Suprapubic skin (tissue), 4 donors: ENCODE measurements around the gene ARSB.

ENCODE experiments used
- EP300 ChIP-seq: sonication (generic); formaldehyde crosslinking; IDR thresholded peaks from one replicate; pipeline ENCODE4 v1.6.1; 2017; ENCODE audit warnings: antibody characterized with exemption
- POLR2A ChIP-seq, 2 donors: fragments of 450-650 bp; IDR thresholded peaks; one replicate each; pipeline ENCODE4 v1.6.1; 2017; ENCODE audit warnings: antibody characterized with exemption in 2 of 2, mild to moderate bottlenecking in 2 of 2, moderate library complexity in 2 of 2
- POLR2AphosphoS5 ChIP-seq, 3 donors: sonication (generic); formaldehyde crosslinking; IDR thresholded peaks; one replicate each; pipeline ENCODE4 v1.6.1; 2017; ENCODE audit warnings: antibody characterized with exemption in 3 of 3
- TF ChIP-seq, protein P1 (sequence below), 2 donors: fragments of 200-600 bp in 1 of 2; fragments of 450-650 bp in 1 of 2; sonication (generic) in 1 of 2; IDR thresholded peaks; one replicate each; pipeline ENCODE4 v1.5.1; 2016 to 2019; ENCODE audit warnings: antibody characterized with exemption in 2 of 2, mild to moderate bottlenecking in 1 of 2, moderate library complexity in 1 of 2

DNA sequence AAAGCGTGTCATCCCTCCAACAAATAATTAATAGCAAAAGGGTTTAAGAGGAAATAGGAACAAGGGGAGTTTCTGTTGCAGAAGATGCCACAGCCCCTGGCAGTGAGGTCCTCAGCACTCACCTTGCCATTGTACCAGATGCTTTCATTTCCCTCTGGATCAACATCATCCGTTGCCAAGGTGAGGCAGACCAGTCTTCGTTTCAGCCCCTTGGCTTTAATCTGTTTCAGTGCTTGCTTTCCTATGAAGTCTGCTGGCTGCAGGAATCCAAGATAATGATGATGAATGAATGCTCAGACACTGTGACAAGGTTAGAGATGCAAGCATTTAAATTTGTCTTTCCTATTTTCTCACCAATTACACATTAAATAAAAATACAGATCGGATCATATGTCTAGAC, 20.0 kb upstream of the ARSB start:
- TF ChIP-seq, protein P1, sequence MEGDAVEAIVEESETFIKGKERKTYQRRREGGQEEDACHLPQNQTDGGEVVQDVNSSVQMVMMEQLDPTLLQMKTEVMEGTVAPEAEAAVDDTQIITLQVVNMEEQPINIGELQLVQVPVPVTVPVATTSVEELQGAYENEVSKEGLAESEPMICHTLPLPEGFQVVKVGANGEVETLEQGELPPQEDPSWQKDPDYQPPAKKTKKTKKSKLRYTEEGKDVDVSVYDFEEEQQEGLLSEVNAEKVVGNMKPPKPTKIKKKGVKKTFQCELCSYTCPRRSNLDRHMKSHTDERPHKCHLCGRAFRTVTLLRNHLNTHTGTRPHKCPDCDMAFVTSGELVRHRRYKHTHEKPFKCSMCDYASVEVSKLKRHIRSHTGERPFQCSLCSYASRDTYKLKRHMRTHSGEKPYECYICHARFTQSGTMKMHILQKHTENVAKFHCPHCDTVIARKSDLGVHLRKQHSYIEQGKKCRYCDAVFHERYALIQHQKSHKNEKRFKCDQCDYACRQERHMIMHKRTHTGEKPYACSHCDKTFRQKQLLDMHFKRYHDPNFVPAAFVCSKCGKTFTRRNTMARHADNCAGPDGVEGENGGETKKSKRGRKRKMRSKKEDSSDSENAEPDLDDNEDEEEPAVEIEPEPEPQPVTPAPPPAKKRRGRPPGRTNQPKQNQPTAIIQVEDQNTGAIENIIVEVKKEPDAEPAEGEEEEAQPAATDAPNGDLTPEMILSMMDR (IDR thresholded peaks at IDR 0.05): no peak
- TF ChIP-seq EP300: no peak
- no peak for TF ChIP-seq POLR2AphosphoS5 (IDR thresholded peaks at IDR 0.05)
- TF ChIP-seq POLR2A (IDR thresholded peaks at IDR 0.05): no peak
